Sigmoid colon (tissue), 4 donors: ENCODE results near the gene ADCY4.

Experiments used
- CTCF ChIP-seq, 4 experiments: fragments of 450-650 bp in 3 of 4; fragments of 200-600 bp in 1 of 4; IDR thresholded peaks; one replicate each; pipeline ENCODE4 v1.5.1; 2016 to 2019; ENCODE audit warnings: antibody characterized with exemption in 4 of 4, mild to moderate bottlenecking in 3 of 4, moderate library complexity in 2 of 4
- EP300 ChIP-seq, 4 donors: sonication (generic); formaldehyde crosslinking; IDR thresholded peaks; one replicate each; pipeline ENCODE4 v1.6.1; 2017; ENCODE audit warnings: antibody characterized with exemption in 4 of 4
- POLR2A ChIP-seq, 2 donors: fragments of 450-650 bp; IDR thresholded peaks; one replicate each; pipeline ENCODE4 v1.6.1; 2016; ENCODE audit warnings: antibody characterized with exemption in 2 of 2, mild to moderate bottlenecking in 2 of 2, moderate library complexity in 2 of 2
- POLR2AphosphoS5 ChIP-seq, 4 donors: sonication (generic); formaldehyde crosslinking; IDR thresholded peaks; one replicate each; pipeline ENCODE4 v1.6.1; 2017; ENCODE audit warnings: antibody characterized with exemption in 4 of 4

GRCh38 chr14:24337144-24337823 lies 2.4 kb upstream of the ADCY4 start:
- TF ChIP-seq POLR2A (IDR thresholded peaks at IDR 0.05): no peak
- no peak for TF ChIP-seq CTCF (IDR thresholded peaks at IDR 0.05)
- TF ChIP-seq POLR2AphosphoS5 (IDR thresholded peaks at IDR 0.05): no peak
- TF ChIP-seq EP300 (IDR thresholded peaks at IDR 0.05): no peak
